Motor neuron (in vitro differentiated cells): ENCODE measurements around the gene DDIT3. TPM values are rescaled to one million over a fixed set of nuclear protein-coding genes. Genes with fewer than 3 reads are reported as not detected.
"Not testable (repeated sequence)": the region's sequence is repeated elsewhere in the genome, so short reads cannot be mapped to it uniquely, and the experiment has no call there.

Experiments
- ATAC-seq, 8 experiments: fragments of 200-7000 bp; cut with Tn5 transposase; replicated peaks in 6 of 8; 2 replicates each; pipeline ENCODE4 v1.8.0; 2021; ENCODE audit warnings: mild to moderate bottlenecking in 8 of 8, moderate library complexity in 8 of 8
- H3K27ac ChIP-seq, 2 donors: fragments of 250-450 bp; sonication (Bioruptor Pico); 2 replicates each; pipeline ENCODE4 v1.9.0; 2021; ENCODE audit warnings: antibody characterized with exemption in 2 of 2, mild to moderate bottlenecking in 2 of 2, moderate library complexity in 1 of 2
- H3K4me1 ChIP-seq, 2 donors: fragments of 250-450 bp; sonication (Bioruptor Pico); replicated peaks in 1 of 2; 2 replicates each; pipeline ENCODE4 v1.6.1; 2021; ENCODE audit warnings: antibody characterized with exemption in 2 of 2, mild to moderate bottlenecking in 2 of 2, moderate library complexity in 1 of 2
- H3K4me3 ChIP-seq, 5 donors: fragments of 250-450 bp; sonication (Bioruptor Pico); 2 replicates each; pipeline ENCODE4 v1.9.0; 2021; ENCODE audit warnings: antibody characterized with exemption in 5 of 5, mild to moderate bottlenecking in 5 of 5, moderate library complexity in 4 of 5
- WGBS, 10 experiments: fragments of 450-650 bp; shearing (Covaris generic); methylation state at CpG; one replicate each; pipeline ENCODE4 v1.0.0; 2022; 5-methylcytosine and 5-hydroxymethylcytosine counted together
- in situ Hi-C, 9 experiments: fragments of 400-800 bp; cut with MboI; loops; one replicate each; pipeline ENCODE4 v1.15.0; 2021; ENCODE audit warnings: low sequenced_read_pairs in 9 of 9, low pct_unique_long_range_greater_than_20kb in 2 of 9; ENCODE audit not compliant: unreplicated experiment in 9 of 9
- total RNA-seq, 8 experiments: library from RNA; unstranded; fragments of 300-600 nt; gene quantifications; 2 replicates each; pipeline versions ENCODE4 v1.2.3 to v1.2.4, GENCODE V29; 2022

DDIT3 gene
- total RNA-seq, 8 experiments from 2014 or later = 31.9 to 244 (median 136) TPM

DNA sequence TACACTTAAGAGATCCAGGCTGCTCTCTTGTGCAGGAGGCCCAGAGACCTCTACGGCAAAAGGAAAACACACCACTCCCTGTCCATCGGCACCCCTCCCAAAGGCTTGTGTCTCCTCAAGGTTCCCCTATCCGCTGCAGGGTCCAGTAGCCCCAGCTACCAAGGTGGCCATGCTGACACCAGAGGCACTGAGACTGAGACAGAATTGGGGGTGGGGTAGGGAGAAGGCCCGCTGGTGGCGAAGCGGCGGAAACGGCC lies 590 bp downstream of the DDIT3 start:
- Histone ChIP-seq H3K4me3 (peak overlapping the region; percentile 67 to 98 (median 88)), H3K4me1 (peaks cover 40 to 46% of the 10 kb centered on the region in 2 donors), H3K27ac (peak overlapping the region; percentile 96 to 97)
- in situ Hi-C loops = no loop called here
- ATAC-seq = peak in 1 of 8 experiments; percentile 0
- 0 to 10% (median 0%) methylated on average over 1 to 7 of the region's 8 CpGs; no CpG with 5 or more reads in 7 of the 10 experiments for WGBS, 10 experiments

DNA sequence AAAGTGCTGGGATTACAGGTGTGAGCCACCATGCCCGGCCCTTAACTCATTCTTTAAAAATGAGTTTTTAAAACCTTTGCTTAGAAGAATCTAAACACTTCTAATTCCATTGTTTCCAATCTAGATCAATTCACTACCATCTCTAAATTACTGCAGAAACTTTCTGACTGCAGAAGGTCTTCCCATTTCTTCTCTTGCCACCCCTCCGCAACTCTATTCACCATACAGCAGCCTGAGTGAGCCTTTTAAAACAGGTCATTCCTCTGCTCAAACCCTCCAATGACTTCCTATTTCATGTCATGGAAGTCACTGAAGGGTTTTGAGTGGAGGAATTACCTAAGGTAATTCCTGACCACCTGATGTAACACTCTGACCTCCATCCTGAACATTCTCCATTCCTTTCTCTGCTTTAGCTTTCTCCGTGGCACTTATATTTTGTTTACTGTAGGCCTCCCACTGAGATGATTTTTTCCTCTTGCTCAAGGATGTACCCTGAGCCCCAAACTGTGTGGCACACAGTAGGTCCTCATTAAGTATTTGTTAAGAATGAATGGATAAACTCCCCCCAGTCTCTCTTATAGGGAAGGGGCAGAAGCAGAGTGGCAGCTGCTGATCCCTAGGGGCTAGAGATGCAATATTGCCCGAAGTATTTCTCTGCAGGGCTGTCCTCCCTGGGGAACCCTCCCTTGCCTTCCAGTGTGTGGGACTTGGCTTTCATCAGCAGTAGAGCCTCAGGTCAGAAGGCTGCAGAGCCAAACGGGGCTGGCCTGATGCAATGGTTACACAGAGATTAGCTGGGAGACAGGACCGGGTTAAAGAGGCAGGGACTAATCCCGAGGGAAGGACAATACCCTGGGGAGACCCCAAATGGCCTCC lies 1.2 kb downstream of the DDIT3 start:
- WGBS, 10 experiments = 0 to 50% (median 14%) methylated on average over 1 to 6 of the region's 7 CpGs; no CpG with 5 or more reads in 2 of the 10 experiments
- no peak for ATAC-seq
- in situ Hi-C loops = no loop called here
- Histone ChIP-seq H3K4me3 (peak overlapping the region; percentile 67 to 98 (median 88)), H3K4me1 (peaks cover 35 to 41% of the 10 kb centered on the region in 2 donors), H3K27ac (peak overlapping the region; percentile 96 to 97)

DNA sequence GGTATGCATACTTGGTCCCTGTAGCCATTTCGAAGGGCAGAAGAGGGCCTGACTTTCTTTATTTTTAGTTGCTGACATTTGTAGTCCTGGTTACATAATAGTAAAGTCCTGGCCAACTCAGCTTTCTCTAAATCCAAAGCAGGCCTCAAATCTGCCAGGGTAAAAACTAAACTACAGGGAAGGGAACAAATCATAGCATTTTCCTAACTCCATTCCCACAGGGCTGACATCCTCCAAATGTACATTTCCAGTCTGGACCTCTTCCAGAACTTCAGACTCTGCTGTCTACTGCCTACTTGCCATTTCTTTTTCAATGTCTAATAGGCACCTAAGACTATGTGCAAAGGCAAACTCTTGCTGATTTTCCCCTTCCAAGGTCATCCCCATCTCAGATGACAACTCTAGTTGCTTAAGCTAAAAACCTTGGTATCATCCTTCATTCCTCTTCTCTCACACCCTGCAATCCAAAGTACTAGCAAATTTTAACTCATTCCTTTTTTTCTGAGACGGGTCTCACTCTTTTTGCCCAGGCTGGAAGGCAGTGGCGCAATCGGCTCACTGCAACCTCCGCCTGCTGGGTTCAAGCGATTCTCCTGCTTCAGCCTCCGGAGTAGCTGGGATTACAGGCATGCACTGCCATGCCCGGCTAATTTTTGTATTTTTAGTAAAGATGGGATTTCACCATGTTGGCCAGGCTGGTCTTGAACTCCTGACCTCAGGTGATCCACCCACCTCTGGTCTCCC lies 2.0 kb downstream of the DDIT3 start:
- H3K4me1 ChIP-seq = peaks cover 29 to 35% of the 10 kb centered on the region in 2 donors
- H3K27ac ChIP-seq = peak overlapping the region; percentile 16 to 97
- ATAC-seq = no peak
- in situ Hi-C loops = no loop called here
- H3K4me3 ChIP-seq = peak overlapping the region; percentile 67 to 98 (median 88)
- WGBS, 10 experiments = 49 to 100% (median 81%) methylated on average over 1 to 8 of the region's 8 CpGs; no CpG with 5 or more reads in 1 of the 10 experiments

DNA sequence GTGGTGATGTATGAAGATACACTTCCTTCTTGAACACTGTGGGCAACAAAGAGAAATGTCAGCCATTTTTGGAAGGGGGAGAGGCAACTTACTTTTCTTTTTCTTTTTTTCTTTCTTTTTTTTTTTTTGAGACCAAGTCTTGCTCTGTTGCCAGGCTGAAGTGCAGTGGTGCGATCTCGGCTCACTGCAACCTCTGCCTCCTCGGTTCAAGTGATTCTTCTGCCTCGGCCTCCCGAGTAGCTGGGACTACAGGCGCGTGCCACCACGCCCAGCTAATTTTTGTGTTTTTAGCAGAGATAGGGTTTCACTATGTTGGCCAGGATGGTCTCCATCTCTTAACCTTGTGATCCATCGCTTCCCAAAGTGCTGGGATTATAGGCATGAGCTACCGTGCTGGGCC lies 2.6 kb downstream of the DDIT3 start:
- H3K27ac ChIP-seq, ATAC-seq, in situ Hi-C loops: not testable (repeated sequence)
- peaks cover 29 to 35% of the 10 kb centered on the region in 2 donors for H3K4me1 ChIP-seq
- peak overlapping the region; percentile 3 to 98 (median 88) for H3K4me3 ChIP-seq
- 40 to 100% (median 95%) methylated on average over 3 to 8 of the region's 10 CpGs; no CpG with 5 or more reads in 2 of the 10 experiments for WGBS, 10 experiments

DNA sequence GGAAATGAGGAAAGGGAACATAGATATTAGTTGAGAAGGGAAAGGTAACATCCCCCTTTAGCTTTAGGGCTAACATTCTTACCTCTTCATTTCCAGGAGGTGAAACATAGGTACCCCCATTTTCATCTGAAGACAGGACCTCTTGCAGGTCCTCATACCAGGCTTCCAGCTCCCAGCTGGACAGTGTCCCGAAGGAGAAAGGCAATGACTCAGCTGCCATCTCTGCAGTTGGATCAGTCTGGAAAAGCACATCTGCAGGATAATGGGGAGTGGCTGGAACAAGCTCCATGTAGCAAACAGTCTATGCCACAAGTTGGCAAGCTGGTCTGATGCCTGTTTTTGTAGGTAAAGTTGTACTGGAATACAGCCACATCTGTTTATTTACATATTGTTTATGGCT lies 3.1 kb downstream of the DDIT3 start:
- 11 to 100% (median 60%) methylated on average over 1 of the region's 1 CpG; no CpG with 5 or more reads in 5 of the 10 experiments for WGBS, 10 experiments
- H3K27ac ChIP-seq = peak overlapping the region in 1 of 2 donors; percentile 15
- peak overlapping the region in 2 of 5 donors; percentile 88 to 98 for H3K4me3 ChIP-seq
- in situ Hi-C loops = no loop called here
- no peak for ATAC-seq
- H3K4me1 ChIP-seq = peaks cover 29 to 34% of the 10 kb centered on the region in 2 donors

DNA sequence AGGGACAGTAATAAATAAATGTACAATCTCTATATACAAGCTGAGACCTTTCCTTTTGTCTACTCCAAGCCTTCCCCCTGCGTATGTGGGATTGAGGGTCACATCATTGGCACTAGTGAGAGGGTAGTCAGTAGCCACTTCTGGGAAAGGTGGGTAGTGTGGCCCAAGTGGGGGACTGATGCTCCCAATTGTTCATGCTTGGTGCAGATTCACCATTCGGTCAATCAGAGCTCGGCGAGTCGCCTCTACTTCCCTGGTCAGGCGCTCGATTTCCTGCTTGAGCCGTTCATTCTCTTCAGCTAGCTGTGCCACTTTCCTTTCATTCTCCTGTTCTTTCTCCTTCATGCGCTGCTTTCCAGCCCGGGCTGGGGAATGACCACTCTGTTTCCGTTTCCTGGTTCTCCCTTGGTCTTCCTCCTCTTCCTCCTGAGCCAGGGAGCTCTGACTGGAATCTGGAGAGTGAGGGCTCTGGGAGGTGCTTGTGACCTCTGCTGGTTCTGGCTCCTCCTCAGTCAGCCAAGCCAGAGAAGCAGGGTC lies 3.6 kb downstream of the DDIT3 start:
- in situ Hi-C loops = no loop called here
- WGBS, 10 experiments = 75 to 100% (median 100%) methylated on average over 1 to 10 of the region's 11 CpGs

DNA sequence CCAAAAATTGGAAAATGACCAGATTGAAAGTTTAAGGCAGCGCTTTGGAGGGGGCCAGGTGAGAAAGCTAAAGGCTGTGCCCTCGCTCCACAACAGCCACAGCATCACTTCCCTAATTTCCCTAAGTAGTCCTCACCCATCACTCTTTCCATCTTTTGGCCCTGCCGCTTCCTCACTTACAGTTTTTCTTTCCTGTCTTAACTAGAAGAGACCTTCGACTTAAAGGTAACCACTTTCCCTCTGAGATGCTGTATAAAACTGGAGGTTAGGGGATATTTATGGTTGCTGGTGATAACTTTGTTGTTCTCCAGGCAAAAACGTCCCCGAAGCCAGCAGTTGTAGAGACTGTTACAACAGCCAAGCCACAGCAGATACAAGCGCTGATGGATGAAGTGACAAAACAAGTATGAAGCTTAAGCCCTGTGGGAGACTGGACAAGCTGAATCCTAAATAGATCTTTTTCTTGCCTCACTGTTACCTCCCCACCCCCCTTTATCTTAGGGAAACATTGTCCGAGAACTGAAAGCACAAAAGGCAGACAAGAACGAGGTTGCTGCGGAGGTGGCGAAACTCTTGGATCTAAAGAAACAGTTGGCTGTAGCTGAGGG lies 4.3 kb downstream of the DDIT3 start:
- H3K4me3 ChIP-seq = no peak overlapping the region
- 80 to 94% (median 87%) methylated on average over 3 to 10 of the region's 11 CpGs for WGBS, 10 experiments
- ATAC-seq = peak in 1 of 8 experiments; percentile 0
- H3K27ac ChIP-seq = no peak overlapping the region
- peaks cover 21 to 23% of the 10 kb centered on the region in 2 donors for H3K4me1 ChIP-seq
- in situ Hi-C loops = no loop called here

More for the DNA sequence above, 3.6 kb downstream of the DDIT3 start:
- Histone ChIP-seq H3K27ac (peak overlapping the region in 1 of 2 donors; percentile 15), H3K4me1 (peaks cover 27 to 29% of the 10 kb centered on the region in 2 donors), H3K4me3 (peak overlapping the region in 1 of 5 donors; percentile 88)
- no peak for ATAC-seq

DNA sequence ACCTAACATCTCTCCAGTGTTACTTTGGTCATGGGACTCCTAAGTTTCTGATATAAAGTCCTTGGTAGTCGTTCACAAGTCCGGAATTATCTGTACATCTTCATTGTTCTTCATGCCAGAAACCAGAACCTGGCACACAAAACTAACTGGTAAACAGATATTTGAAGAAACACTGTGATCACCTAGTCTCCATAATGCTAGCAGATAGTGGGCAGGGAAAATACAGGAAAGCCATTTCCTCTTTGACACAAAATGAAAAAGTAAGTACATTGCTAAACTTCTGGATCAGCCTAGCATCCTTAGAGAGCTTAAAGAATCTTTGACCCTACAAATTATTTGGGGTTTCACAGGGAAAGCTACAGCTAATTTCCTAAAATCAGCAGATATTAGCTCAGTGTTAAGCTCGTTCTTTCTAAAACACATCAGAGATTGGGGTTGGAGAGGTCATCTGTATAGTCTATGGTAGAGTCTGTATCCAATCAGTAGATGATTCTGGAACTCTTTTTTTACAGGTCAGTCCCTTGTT lies 4.8 kb downstream of the DDIT3 start:
- in situ Hi-C loops = no loop called here
- peak in 1 of 8 experiments; percentile 1 for ATAC-seq
- Histone ChIP-seq H3K27ac (no peak overlapping the region), H3K4me1 (peaks cover 19 to 20% of the 10 kb centered on the region in 2 donors), H3K4me3 (no peak overlapping the region)
- WGBS, 10 experiments = 72 to 100% (median 100%) methylated on average over 1 to 2 of the region's 3 CpGs

DNA sequence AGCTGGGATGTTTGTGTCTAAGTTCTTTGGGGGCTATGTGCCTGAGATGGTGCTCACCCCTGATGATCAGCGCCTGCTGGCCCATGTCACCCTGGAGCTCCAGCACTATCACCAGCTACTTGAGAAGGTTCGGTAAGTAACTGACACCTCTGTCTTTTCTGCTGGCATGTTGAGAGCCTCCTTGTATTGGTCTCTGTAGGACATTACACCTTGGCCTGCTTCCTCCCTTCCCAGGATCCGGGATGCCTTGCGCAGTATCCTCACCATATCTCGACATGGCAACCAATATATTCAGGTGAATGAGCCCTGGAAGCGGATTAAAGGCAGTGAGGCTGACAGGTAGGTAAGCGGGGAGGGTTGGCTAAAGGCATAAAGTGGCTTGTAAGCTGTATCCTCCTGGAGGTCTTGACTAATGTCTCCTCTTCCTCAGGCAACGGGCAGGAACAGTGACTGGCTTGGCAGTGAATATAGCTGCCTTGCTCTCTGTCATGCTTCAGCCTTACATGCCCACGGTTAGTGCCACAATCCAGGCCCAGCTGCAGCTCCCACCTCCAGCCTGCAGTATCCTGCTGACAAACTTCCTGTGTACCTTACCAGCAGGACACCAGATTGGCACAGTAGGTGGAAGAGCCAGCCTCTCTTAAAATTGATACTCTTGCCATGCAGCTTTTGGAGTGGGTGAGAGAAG lies 5.5 kb downstream of the DDIT3 start:
- in situ Hi-C loops = no loop called here
- no peak overlapping the region for H3K4me3 ChIP-seq
- WGBS, 10 experiments = 79 to 100% (median 100%) methylated on average over 1 to 9 of the region's 9 CpGs; no CpG with 5 or more reads in 3 of the 10 experiments
- ATAC-seq = peak in 4 of 8 experiments; percentile 2 to 9 (median 4)
- no peak overlapping the region for H3K27ac ChIP-seq
- peaks cover 19 to 20% of the 10 kb centered on the region in 2 donors for H3K4me1 ChIP-seq

DNA sequence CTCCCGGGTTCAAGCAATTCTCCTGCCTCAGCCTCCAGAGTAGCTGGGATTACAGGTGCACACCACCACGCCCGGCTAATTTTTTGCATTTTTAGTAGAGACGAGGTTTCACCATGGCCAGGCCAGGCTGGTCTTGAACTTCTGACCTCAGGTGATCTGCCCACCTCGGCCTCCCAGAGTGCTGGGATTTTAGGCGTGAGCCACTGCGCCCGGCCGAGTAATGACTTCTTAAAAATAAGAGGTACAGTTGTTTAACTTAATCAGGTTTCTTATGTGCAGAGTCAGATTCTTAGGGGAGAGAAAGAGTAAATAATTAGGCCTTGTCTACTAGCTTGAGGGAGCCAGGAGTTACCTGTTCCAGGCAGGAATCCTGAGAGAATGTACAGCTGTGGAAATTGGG lies 6.1 kb downstream of the DDIT3 start:
- H3K4me3 ChIP-seq, in situ Hi-C loops, ATAC-seq, H3K27ac ChIP-seq: not testable (repeated sequence)
- peaks cover 19 to 20% of the 10 kb centered on the region in 2 donors for H3K4me1 ChIP-seq
- 80 to 100% (median 90%) methylated on average over 1 to 3 of the region's 9 CpGs; no CpG with 5 or more reads in 5 of the 10 experiments for WGBS, 10 experiments

DNA sequence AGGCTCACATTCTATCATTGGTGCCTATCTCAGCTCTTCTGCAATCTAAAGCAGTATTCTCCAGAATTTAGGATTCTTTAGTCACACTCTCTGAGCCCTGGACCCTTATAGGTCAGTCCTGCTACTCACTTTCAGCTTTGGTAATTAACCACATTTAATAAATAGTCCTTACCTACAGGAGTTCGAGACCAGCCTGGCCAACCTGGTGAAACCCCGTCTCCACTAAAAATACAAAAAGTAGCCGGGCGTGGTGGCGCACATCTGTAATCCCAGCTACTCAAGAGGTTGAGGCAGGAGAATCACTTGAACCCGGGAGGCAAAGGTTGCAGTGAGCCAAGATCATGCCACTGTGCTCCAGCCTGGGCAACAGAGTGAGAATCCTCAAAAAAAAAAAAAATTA lies 6.6 kb downstream of the DDIT3 start:
- H3K4me3 ChIP-seq, ATAC-seq, H3K27ac ChIP-seq, in situ Hi-C loops: not testable (repeated sequence)
- 81 to 100% (median 100%) methylated on average over 1 to 6 of the region's 6 CpGs; no CpG with 5 or more reads in 4 of the 10 experiments for WGBS, 10 experiments
- peaks cover 15 to 19% of the 10 kb centered on the region in 2 donors for H3K4me1 ChIP-seq

DNA sequence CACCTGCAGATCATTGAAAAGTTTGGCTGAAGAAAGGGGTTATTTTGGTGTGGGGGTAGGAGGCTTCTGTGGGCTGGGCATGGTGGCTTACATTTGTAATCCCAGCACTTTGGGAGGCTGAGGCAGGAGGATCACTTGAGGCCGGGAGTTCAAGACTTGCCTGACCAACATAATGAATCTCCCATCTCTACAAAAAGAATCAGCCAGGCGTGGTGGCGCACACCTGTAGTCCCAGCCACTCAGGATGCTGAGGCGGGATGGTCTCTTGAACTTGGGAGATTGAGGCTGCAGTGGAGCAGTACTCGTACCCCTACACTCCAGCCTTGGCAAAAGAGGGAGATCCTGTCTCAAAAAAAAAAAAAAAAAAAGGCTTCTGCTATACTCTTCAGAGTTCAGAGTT lies 7.0 kb downstream of the DDIT3 start:
- WGBS, 10 experiments = 83 to 100% (median 93%) methylated on average over 1 to 4 of the region's 5 CpGs; no CpG with 5 or more reads in 4 of the 10 experiments
- no peak for ATAC-seq
- Histone ChIP-seq H3K4me1 (peaks cover 10 to 16% of the 10 kb centered on the region in 2 donors), H3K4me3 (no peak overlapping the region), H3K27ac (no peak overlapping the region)
- in situ Hi-C loops = no loop called here
